IMR-90 (cell line): Measurements from ENCODE around the gene C9orf57.

Experiments used
- CTCF ChIP-seq: conservative IDR thresholded peaks from 2 replicates; pipeline ENCODE4 v1.5.1; 2012; ENCODE audit warnings: mild to moderate bottlenecking, low read depth, low read length, improper control_type of control experiment
- MAFK ChIP-seq: IDR thresholded peaks from 2 replicates; pipeline ENCODE4 v1.6.1; 2012; ENCODE audit warnings: low read depth, low read length, improper control_type of control experiment
- POLR2A ChIP-seq: IDR thresholded peaks from 2 replicates; pipeline ENCODE4 v1.6.1; 2012; ENCODE audit warnings: mild to moderate bottlenecking, low read depth, low read length

DNA sequence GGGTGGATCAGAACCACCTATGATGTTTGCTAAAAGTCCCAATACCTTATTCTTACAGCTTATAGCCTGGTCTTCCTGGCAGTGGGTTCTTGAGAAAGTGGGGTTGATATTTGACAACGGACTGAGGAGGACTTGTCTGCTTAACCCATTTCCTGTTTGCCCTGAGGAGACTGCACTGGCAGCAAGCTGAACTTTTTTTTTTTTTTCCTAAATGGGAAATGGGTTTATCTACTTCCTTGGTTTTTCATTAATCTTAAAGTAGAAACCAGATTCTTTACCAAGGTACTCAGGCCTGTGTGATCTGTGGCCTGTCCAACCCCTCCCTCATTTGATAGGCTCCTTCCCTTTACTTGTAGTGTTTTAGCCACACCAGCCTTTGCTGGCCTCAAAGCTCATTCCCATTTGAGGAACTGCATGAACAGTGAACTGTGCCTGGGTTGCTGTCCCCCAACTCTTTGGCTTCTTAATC is 47.1 kb downstream of the C9orf57 start:
- TF ChIP-seq CTCF: no peak
- TF ChIP-seq POLR2A: no peak
- TF ChIP-seq MAFK: no peak
